Measurements from ENCODE around the gene FXYD5. TPM values are rescaled to one million over a fixed set of nuclear protein-coding genes. Genes with fewer than 3 reads are reported as not detected.

The FXYD5 gene
- total and polyA plus RNA-seq, 9 of the 15 experiments (the other 6 are each of a cell fraction or from before 2014, with no cell fraction given) = 104 to 537 (median 174) TPM

DNA sequence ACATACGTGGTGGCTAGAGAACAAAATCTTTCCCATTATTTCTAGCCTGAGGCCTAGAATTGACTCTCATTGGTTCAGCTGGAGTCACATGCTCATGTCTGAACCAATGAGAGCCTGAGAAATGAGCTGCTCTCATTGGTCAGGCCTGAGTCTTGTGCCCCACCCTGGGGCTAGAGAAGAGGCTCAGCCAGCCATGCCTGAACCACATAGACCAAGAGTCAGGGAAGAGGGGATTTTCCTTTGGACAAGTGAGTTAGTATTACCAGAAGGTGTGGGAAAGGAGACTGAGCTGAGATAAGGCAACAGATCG lies 6.9 kb downstream of the FXYD5 start (continued):
- TF ChIP-seq, protein P1, sequence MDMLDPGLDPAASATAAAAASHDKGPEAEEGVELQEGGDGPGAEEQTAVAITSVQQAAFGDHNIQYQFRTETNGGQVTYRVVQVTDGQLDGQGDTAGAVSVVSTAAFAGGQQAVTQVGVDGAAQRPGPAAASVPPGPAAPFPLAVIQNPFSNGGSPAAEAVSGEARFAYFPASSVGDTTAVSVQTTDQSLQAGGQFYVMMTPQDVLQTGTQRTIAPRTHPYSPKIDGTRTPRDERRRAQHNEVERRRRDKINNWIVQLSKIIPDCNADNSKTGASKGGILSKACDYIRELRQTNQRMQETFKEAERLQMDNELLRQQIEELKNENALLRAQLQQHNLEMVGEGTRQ (CRISPR knock-in tag; IDR thresholded peaks at IDR 0.05) = peak; percentile 92

DNA sequence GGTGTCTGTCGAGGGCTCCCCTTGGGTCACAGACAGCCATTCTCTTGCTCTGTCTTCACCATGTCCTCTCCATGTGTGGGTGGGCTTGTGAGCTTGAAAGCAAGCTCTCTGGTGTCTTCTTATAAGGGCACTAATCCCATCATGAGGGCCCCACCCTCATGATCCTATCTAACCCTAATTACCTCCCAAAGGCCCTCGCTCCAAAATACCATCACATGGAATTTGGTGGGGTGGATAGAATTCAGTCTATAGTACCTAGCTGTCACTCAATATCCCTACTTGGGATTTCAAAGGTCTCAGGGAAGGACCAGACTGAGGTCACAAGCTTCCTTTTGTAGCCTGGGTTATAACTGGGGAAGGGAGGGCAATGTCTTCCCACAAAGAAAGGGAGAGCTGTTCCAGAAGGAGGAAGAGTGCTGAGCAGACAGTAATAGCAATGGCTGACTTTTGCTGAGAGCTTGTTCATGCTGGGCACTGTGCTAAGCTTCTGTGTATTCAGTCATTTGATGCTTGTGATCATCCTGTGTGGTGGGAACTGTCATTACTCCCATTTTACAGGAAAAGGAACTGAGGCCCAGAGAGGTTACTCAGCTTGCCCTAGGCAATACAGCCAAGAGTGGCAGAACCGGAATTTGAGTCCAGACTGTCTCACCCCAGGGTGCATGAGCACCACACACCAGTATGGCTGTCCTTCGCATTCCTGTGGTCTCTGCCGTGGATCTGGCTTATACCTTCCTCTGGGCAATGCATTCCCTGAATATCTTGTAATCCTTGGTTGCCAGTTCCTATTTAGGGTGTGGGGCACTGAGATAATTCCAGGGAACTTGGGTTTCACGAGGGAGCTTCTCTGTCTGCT lies 8.2 kb downstream of the FXYD5 start:
- CTCF ChIA-PET (ENCODE audit: low intra/inter-chr PET ratio) = no interaction called here
- Histone ChIP-seq H3K4me1 (replicated peaks in 1 of 2; ENCODE audit: control insufficient read depth in 2 of 2, insufficient read depth in 2 of 2, low read length in 2 of 2) (peaks cover 46 to 62% of the 10 kb centered on the region in 2 experiments), H3K9me3 (replicated peaks; ENCODE audit: control insufficient read depth, insufficient read depth, low read depth, low read length) (no peaks in the 10 kb centered on the region), H3K36me3 (ENCODE audit: control insufficient read depth, insufficient read depth, low read length) (peaks cover 100% of the 10 kb centered on the region), H2AFZ (ENCODE audit: low read depth, low read length) (no peak overlapping the region), H3K9me1 (ENCODE audit: control insufficient read depth, insufficient read depth, low read length) (no peaks in the 10 kb centered on the region), H4K20me1 (replicated peaks; ENCODE audit: control insufficient read depth, insufficient read depth, low read length) (no peaks in the 10 kb centered on the region), H3K4me2 (ENCODE audit: insufficient read depth, low read length) (peak overlapping the region; percentile 1; the same call in 1 of the 2 replicates), H3K79me2 (ENCODE audit: control insufficient read depth, insufficient read depth, low read length) (peaks cover 45% of the 10 kb centered on the region), H3K9ac (ENCODE audit: insufficient read depth in 1 of 2, low read depth in 2 of 2, low read length in 2 of 2) (peak overlapping the region in 1 of 2 experiments; percentile 74; a peak in 1 of 4 replicates), H3K27me3 (ENCODE audit: control insufficient read depth in 2 of 2, insufficient read depth in 2 of 2, low read length in 2 of 2) (no peaks in the 10 kb centered on the region; a peak in 1 of 5 replicates), H3K27ac (ENCODE audit: extremely low read depth, low read depth, low read length) (peak overlapping the region; percentile 27; the same call in 2 of the 3 replicates), H3K4me3 (no peak overlapping the region)
- FAIRE-seq (no peak), DNase-seq (ENCODE audit: extremely low read depth in 1 of 4, low spot score in 3 of 4) (no peak), ATAC-seq (no peak)
- intact Hi-C loops (cut with micrococcal nuclease) = no loop called here
- in situ Hi-C loops (cut with MboI) = no loop called here
- 71% methylated on average over 6 of the region's 6 CpGs for WGBS (ENCODE audit: insufficient coverage, low coverage, missing lambda C conversion rate)
- POLR2A ChIA-PET = interaction anchor here (0.7 to 1.4 kb wide), 8 partner anchors 9 to 370 kb away, joined by 3 to 5 read pairs (median 3); partner anchors contain the start of gene FXYD5
- BruUV-seq (replicated peaks) = no TSS peak
- TF ChIP-seq MAFG (tag; conservative IDR thresholded peaks at IDR 0.05) (peak; percentile 44; the same call in 1 of the 2 replicates), POLR2B (IDR thresholded peaks at IDR 0.05; ENCODE audit: low read depth, partially characterized antibody) (no peak), HIVEP1 (CRISPR knock-in tag; IDR thresholded peaks at IDR 0.05) (no peak), ZNF316 (IDR thresholded peaks at IDR 0.05) (peak; percentile 79), CCNT2 (IDR thresholded peaks at IDR 0.05; ENCODE audit: borderline replicate concordance, extremely low read depth, insufficient read length, low read depth, low read length) (no peak), STAT5B (CRISPR knock-in tag; IDR thresholded peaks at IDR 0.05) (no peak), ZBTB1 (CRISPR knock-in tag; IDR thresholded peaks at IDR 0.05; ENCODE audit: borderline replicate concordance, low read depth) (no peak)
- TF ChIP-seq, protein P2, sequence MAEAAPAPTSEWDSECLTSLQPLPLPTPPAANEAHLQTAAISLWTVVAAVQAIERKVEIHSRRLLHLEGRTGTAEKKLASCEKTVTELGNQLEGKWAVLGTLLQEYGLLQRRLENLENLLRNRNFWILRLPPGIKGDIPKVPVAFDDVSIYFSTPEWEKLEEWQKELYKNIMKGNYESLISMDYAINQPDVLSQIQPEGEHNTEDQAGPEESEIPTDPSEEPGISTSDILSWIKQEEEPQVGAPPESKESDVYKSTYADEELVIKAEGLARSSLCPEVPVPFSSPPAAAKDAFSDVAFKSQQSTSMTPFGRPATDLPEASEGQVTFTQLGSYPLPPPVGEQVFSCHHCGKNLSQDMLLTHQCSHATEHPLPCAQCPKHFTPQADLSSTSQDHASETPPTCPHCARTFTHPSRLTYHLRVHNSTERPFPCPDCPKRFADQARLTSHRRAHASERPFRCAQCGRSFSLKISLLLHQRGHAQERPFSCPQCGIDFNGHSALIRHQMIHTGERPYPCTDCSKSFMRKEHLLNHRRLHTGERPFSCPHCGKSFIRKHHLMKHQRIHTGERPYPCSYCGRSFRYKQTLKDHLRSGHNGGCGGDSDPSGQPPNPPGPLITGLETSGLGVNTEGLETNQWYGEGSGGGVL (CRISPR knock-in tag; IDR thresholded peaks at IDR 0.05) = no peak
- TF ChIP-seq, protein P3, sequence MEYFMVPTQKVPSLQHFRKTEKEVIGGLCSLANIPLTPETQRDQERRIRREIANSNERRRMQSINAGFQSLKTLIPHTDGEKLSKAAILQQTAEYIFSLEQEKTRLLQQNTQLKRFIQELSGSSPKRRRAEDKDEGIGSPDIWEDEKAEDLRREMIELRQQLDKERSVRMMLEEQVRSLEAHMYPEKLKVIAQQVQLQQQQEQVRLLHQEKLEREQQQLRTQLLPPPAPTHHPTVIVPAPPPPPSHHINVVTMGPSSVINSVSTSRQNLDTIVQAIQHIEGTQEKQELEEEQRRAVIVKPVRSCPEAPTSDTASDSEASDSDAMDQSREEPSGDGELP (CRISPR knock-in tag; IDR thresholded peaks at IDR 0.05; ENCODE audit: borderline replicate concordance) = no peak
- TF ChIP-seq, protein P4, sequence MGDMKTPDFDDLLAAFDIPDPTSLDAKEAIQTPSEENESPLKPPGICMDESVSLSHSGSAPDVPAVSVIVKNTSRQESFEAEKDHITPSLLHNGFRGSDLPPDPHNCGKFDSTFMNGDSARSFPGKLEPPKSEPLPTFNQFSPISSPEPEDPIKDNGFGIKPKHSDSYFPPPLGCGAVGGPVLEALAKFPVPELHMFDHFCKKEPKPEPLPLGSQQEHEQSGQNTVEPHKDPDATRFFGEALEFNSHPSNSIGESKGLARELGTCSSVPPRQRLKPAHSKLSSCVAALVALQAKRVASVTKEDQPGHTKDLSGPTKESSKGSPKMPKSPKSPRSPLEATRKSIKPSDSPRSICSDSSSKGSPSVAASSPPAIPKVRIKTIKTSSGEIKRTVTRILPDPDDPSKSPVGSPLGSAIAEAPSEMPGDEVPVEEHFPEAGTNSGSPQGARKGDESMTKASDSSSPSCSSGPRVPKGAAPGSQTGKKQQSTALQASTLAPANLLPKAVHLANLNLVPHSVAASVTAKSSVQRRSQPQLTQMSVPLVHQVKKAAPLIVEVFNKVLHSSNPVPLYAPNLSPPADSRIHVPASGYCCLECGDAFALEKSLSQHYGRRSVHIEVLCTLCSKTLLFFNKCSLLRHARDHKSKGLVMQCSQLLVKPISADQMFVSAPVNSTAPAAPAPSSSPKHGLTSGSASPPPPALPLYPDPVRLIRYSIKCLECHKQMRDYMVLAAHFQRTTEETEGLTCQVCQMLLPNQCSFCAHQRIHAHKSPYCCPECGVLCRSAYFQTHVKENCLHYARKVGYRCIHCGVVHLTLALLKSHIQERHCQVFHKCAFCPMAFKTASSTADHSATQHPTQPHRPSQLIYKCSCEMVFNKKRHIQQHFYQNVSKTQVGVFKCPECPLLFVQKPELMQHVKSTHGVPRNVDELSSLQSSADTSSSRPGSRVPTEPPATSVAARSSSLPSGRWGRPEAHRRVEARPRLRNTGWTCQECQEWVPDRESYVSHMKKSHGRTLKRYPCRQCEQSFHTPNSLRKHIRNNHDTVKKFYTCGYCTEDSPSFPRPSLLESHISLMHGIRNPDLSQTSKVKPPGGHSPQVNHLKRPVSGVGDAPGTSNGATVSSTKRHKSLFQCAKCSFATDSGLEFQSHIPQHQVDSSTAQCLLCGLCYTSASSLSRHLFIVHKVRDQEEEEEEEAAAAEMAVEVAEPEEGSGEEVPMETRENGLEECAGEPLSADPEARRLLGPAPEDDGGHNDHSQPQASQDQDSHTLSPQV (IDR thresholded peaks at IDR 0.05) = no peak
